ENCODE data around the gene NDOR1. TPM values are rescaled to one million over a fixed set of nuclear protein-coding genes. Genes with fewer than 3 reads are reported as not detected.
"Not testable (repeated sequence)": the region's sequence is repeated elsewhere in the genome, so short reads cannot be mapped to it uniquely, and the experiment has no call there.

Gene NDOR1
- total RNA-seq, 2 experiments from 2014 or later, result 37.6 to 38.8 TPM

DNA sequence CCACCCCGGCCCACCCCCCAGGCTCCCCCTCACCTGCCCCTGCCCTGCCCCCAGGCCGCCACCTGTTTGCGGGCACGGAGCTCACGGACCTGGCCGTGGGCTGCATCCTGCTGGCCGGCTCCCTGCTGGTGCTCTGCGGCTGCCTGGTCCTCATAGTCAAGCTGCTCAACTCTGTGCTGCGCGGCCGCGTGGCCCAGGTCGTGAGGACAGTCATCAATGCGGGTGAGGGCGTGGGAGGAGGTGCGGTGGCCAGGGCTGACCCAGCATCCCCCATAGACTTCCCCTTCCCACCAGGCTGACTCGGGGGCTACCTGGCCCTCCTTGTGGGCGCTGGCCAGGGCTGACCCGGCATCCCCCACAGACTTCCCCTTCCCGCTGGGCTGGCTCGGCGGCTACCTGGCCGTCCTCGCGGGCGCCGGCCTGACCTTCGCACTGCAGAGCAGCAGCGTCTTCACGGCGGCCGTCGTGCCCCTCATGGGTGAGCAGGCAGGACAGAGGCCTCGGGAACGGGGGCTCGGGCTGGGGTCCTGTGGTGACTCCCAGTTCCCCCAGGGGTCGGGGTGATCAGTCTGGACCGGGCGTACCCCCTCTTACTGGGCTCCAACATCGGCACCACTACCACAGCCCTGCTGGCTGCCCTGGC is 28.7 kb downstream of the NDOR1 start:
- H3K27ac Mint-ChIP-seq, result no peak overlapping the region
- no peak overlapping the region for H3K4me3 Mint-ChIP-seq
- H3K27me3 Mint-ChIP-seq, result peaks cover 5% of the 10 kb centered on the region
- no peak for DNase-seq
- peaks cover 4% of the 10 kb centered on the region for H3K36me3 Mint-ChIP-seq
- H3K4me1 Mint-ChIP-seq, result peaks cover 8% of the 10 kb centered on the region
- H3K9me3 Mint-ChIP-seq, result no peaks in the 10 kb centered on the region

- Mint-ChIP-seq H3K27ac (no peak overlapping the region), H3K4me3 (no peak overlapping the region), H3K9me3 (no peaks in the 10 kb centered on the region), H3K27me3 (peaks cover 5% of the 10 kb centered on the region), H3K4me1 (peaks cover 9% of the 10 kb centered on the region), H3K36me3 (peaks cover 4% of the 10 kb centered on the region)
- no peak for DNase-seq
Observed at GRCh38 chr9:137234758-137235423, 29.4 kb downstream of the NDOR1 start.

DNA sequence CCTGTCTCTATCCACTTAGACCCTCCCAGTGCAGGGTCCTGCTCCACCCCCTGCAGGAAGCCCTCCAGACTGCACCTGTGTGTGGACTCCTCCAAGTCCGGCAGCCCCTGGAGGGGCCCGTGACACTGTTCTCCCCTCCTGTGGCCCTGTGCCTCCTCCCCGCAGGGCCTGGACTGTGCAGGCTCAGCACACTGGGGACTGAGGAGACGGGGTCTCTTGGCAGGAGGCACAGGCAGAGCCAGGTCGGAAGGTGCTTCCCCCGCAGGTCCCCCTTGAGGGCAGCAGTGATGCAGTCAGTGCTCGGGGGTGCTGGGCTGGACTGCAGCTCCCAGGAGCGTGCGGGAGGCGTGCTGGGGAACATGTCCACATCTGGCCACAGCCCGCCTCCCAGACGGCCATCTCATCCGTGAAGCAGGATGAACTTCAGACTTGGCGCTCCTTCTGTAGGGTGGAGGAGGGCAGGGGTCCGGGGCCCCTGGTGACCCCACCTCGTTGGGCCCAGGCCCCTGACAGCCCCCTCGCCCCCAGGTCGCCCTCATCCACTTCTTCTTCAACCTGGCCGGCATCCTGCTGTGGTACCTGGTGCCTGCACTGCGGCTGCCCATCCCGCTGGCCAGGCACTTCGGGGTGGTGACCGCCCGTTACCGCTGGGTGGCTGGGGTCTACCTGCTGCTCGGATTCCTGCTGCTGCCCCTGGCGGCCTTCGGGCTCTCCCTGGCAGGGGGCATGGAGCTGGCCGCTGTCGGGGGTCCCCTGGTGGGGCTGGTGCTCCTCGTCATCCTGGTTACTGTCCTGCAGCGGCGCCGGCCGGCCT is 30.1 kb downstream of the NDOR1 start:
- Mint-ChIP-seq H3K4me1 (peaks cover 9% of the 10 kb centered on the region), H3K36me3 (peaks cover 4% of the 10 kb centered on the region), H3K27me3 (peaks cover 5% of the 10 kb centered on the region), H3K4me3 (no peak overlapping the region), H3K27ac (no peak overlapping the region), H3K9me3 (no peaks in the 10 kb centered on the region)
- no peak for DNase-seq

GRCh38 chr9:137236238-137236935 is 30.9 kb downstream of the NDOR1 start:
- Mint-ChIP-seq H3K4me1 (peaks cover 9% of the 10 kb centered on the region), H3K27ac (no peak overlapping the region), H3K36me3 (peaks cover 6% of the 10 kb centered on the region), H3K27me3 (peaks cover 5% of the 10 kb centered on the region), H3K4me3 (no peak overlapping the region), H3K9me3 (no peaks in the 10 kb centered on the region)
- peak; percentile 90 for DNase-seq

- DNase-seq, result peak; percentile 6
- no peaks in the 10 kb centered on the region for H3K9me3 Mint-ChIP-seq
- no peak overlapping the region for H3K4me3 Mint-ChIP-seq
- H3K27me3 Mint-ChIP-seq, result peaks cover 5% of the 10 kb centered on the region
- H3K36me3 Mint-ChIP-seq, result peaks cover 9% of the 10 kb centered on the region
- H3K27ac Mint-ChIP-seq, result no peak overlapping the region
- peaks cover 9% of the 10 kb centered on the region for H3K4me1 Mint-ChIP-seq
Observed at GRCh38 chr9:137236936-137237421, 31.5 kb downstream of the NDOR1 start.

DNA sequence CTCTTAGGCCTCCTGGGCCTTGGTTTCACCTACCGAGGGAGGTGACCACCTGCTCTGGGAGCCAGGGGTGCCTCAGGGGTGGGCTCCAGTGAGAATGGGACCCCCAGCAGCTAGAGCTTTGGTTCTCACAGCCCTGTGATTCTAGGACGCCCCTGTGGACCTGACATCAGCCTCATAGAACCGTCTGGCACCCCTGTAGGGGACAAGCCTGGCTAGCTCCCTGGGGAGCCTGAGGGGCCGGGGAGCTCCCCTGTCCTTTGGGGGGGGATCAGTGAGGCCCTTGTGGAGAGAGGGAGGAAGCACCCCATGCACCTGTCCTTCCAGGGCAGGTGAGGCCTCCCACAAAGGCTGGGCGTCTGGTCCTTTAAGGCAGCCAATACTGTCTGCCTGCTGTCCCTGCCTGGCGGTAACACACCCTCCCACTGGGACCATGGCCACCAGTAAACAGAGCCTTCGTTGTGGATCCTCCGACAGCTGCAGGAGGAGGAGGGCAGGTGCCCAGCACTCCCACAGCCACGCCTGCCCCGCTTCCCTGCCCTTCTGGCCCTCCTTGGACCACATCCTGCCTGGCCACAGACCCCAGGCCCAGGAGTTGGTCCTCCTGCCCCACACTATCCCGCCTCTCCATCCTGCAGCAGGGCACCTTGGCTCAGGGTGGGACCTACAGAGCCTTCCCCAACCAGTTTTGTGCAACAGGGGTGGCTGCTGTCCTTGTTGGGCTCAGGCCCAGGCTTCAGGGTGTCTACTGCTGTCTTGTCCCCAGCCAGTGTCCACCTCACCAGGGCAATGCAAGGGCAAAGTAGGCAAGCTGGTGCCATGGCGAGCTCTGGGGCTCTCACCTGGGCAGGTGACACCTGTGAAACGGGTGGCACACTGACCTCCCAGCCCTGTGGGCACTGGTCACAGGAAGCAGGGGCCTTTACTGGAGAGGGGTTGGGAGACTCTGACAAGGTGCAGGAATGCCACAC is 32.5 kb downstream of the NDOR1 start:
- peaks cover 17% of the 10 kb centered on the region for H3K4me1 Mint-ChIP-seq
- peak; percentile 3 for DNase-seq
- H3K9me3 Mint-ChIP-seq, result no peaks in the 10 kb centered on the region
- no peak overlapping the region for H3K27ac Mint-ChIP-seq
- H3K36me3 Mint-ChIP-seq, result peaks cover 19% of the 10 kb centered on the region
- peaks cover 5% of the 10 kb centered on the region for H3K27me3 Mint-ChIP-seq
- H3K4me3 Mint-ChIP-seq, result no peak overlapping the region

DNA sequence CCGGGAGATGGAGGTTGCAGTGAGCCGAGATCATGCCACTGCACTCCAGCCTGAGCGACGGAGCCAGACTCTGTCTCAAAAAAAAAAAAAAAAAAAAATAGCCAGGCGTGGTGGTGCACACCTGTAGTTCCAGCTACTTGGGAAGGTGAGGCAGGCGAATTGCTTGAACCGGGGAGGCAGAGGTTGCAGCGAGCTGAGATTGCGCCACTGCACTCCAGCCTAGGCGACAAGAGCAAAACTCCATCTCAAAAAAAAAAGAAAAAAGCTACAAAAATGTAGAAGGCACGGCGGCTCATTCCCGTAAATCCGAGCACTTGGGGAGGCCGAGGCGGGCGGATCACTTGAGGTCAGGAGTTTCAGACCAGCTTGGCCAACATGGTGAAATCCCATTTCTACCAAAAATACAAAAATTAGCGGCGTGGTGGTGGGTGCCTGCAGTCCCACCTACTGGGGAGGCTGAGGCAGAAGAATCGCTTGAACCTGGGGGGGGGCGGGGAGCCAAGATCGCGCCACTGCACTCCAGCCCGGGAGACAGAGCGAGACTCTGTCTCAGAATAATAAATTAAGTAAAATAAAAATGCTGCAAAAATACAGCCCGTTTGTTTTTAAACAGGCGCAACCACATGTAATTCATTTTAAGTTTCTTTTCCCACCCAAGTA is 34.2 kb downstream of the NDOR1 start:
- not testable (repeated sequence) for H3K27me3 Mint-ChIP-seq, H3K9me3 Mint-ChIP-seq, DNase-seq
- H3K36me3 Mint-ChIP-seq, result peaks cover 26% of the 10 kb centered on the region
- H3K4me3 Mint-ChIP-seq, result peak overlapping the region; percentile 80
- H3K27ac Mint-ChIP-seq, result peak overlapping the region; percentile 56
- H3K4me1 Mint-ChIP-seq, result peaks cover 23% of the 10 kb centered on the region

- Mint-ChIP-seq H3K27ac (peak overlapping the region; percentile 56), H3K27me3 (peaks cover under 1% of the 10 kb centered on the region), H3K9me3 (no peaks in the 10 kb centered on the region), H3K4me1 (peaks cover 23% of the 10 kb centered on the region), H3K4me3 (peak overlapping the region; percentile 80), H3K36me3 (peaks cover 26% of the 10 kb centered on the region)
- DNase-seq, result peak; percentile 83
Observed at GRCh38 chr9:137240318-137240840, 34.9 kb downstream of the NDOR1 start.

DNA sequence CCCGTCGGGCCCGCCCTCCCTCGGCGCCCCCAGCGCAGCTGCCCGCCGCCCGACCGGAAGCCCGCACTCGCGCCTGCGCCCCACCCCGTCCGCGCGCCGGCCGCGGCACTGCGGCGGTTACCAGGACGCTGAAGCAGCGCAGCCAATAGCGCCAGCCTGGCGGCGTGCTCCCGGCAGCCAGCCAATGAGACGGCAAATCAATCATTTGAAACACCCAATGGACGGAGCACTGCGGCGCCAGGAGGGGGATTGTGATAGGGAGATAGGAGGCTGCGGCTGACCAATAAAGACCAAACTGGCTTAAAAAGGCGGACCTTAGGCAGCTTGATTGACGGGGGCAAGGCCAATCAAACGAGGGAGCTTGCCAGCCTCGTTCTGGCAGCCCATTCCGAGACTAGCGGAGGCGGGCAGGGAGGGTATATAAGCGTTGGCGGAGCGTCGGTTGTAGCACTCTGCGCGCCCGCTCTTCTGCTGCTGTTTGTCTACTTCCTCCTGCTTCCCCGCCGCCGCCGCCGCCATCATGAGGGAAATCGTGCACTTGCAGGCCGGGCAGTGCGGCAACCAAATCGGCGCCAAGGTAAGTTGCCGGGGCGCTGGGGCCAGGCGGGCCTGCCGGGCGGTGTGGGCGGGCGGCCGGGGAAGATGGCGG is 35.5 kb downstream of the NDOR1 start, which contains the start of gene TUBB4B:
Gene TUBB4B, plus strand, starts transcription at position 447 of the 649 bp plus-strand sequence. Its CDS starts 74 bp downstream, at position 521.
- H3K27ac Mint-ChIP-seq, result peak within 1 kb of the TSS; percentile 88
- peak; percentile 99 for DNase-seq
- H3K36me3 Mint-ChIP-seq, result peaks cover 26% of the 10 kb centered on the region
- H3K9me3 Mint-ChIP-seq, result no peaks in the 10 kb centered on the region
- peak within 1 kb of the TSS; percentile 88 for H3K4me3 Mint-ChIP-seq
- H3K4me1 Mint-ChIP-seq, result peaks cover 23% of the 10 kb centered on the region
- H3K27me3 Mint-ChIP-seq, result no peaks in the 10 kb centered on the region

GRCh38 chr9:137241490-137242268 is 36.2 kb downstream of the NDOR1 start:
- Mint-ChIP-seq H3K4me3 (peak overlapping the region; percentile 82), H3K27ac (peak overlapping the region; percentile 67), H3K36me3 (peaks cover 26% of the 10 kb centered on the region), H3K4me1 (peaks cover 23% of the 10 kb centered on the region), H3K9me3 (no peaks in the 10 kb centered on the region), H3K27me3 (no peaks in the 10 kb centered on the region)
- peak; percentile 72 for DNase-seq

GRCh38 chr9:137242269-137243203 is 37.0 kb downstream of the NDOR1 start:
- H3K4me1 Mint-ChIP-seq, result peaks cover 23% of the 10 kb centered on the region
- peak overlapping the region; percentile 69 for H3K27ac Mint-ChIP-seq
- no peak for DNase-seq
- H3K9me3 Mint-ChIP-seq, result no peaks in the 10 kb centered on the region
- H3K4me3 Mint-ChIP-seq, result peak overlapping the region; percentile 82
- no peaks in the 10 kb centered on the region for H3K27me3 Mint-ChIP-seq
- H3K36me3 Mint-ChIP-seq, result peaks cover 26% of the 10 kb centered on the region
